HG03575 (cell line): ENCODE results near the gene GAS2L1.
"Not testable (repeated sequence)": the region's sequence is repeated elsewhere in the genome, so short reads cannot be mapped to it uniquely, and the experiment has no call there.

Experiments
- ATAC-seq: cut with Tn5 transposase; IDR thresholded peaks from one replicate; pipeline ENCODE4 v1.9.1; 2021; ENCODE audit not compliant: unreplicated experiment, insufficient number of reproducible peaks, low FRiP score; ENCODE audit errors: extremely low read depth

Gene GAS2L1

DNA sequence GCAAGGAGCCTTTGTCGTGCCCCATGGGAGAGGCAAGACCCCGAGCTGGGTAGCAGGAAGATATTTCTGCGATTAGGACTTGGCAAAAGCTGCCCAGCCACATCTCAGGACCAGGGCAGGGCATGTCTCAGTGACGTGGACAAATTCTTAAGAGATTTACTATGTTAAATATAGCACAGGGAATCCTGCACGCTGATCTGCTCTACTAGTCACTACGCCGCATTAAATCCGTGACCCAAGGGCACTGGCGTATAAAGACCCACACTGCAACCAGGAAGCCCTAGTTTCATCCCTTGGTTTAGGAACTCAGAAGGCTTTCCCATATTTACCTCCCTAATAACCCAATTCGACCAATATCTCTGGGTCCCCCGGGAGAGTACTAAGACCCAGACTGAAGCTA lies 46.8 kb downstream of the GAS2L1 start:
- ATAC-seq = no peak

DNA sequence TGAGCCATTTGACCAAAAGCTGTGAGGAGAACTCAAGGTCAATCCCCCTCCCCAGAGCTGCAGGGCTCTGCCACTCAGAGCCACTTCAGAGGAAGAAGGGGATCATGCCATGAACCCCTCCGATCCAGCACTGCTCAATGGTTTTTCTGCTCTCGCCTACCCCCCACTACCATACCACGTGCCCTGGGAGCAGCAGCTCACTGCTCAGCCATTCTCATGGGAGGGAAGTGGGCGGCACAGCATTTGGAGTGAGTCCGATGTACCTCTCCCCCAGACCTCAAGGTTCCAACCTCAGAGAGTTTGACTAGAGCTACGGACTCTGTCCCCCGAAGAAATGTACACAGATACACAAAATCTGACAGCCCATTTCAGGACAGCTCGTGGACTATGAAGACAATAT lies 47.4 kb downstream of the GAS2L1 start:
- no peak for ATAC-seq

DNA sequence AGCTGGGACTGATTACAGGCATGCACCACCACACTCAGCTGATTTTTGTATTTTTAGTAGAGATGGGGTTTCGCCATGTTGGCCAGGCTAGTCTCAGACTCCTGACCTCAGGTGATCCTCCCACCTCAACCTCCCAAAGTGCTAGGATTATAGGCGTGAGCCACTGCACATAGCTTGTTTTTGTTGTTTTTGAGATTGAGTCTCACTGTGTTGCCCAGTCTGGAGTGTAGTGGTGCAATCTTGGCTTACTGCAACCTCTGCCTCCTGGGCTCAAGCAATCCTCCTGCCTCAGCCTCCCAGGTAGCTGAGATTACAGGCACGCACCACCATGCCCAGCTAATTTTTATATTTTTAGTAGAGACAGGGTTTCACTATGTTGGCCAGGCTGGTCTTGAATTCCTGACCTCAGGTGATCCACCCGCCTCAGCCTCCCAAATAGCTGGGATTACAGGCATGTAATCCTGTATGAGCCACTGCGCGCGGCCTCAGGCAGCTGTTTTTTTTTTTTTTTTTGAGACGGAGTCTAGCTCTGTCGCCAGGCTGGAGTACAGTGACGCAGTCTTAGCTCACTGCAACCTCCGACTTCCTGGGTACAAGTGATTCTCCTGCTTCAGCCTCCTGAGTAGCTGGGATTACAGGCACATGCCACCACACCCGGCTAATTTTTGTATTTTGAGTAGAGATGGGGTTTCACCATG lies 50.9 kb downstream of the GAS2L1 start:
- ATAC-seq = not testable (repeated sequence)

DNA sequence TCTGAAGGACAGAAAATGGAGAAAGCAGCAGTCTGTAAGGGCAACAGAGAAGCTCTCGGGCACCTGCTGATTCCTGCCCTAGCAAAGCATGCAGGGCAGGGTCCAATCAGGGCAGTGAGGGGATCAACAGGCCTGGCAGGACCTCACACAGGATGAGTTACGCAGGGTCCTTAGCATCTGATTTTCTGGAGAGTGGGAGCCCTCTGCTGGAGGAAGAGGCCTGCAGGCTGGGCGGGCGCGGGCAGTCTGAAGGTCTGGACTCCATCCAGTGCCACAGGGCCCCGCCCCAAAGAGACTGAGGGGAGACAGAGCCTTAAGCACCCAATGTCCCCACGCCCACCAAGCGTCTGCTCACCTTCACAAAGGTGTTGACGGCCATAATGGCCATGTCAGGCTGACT lies 53.0 kb downstream of the GAS2L1 start:
- no peak for ATAC-seq
